Lung microvascular endothelial cell (primary cell): ENCODE data around the gene INSL6. TPM values are rescaled to one million over a fixed set of nuclear protein-coding genes. Genes with fewer than 3 reads are reported as not detected.
"Not testable (repeated sequence)": the region's sequence is repeated elsewhere in the genome, so short reads cannot be mapped to it uniquely, and the experiment has no call there.

Source experiments
- DNase-seq, 2 donors: peaks; one replicate each; pipeline versions ENCODE4 v3.0.0 to v3.0.0-alpha.2; 2010; ENCODE audit warnings: low read depth in 2 of 2
- total RNA-seq: library from RNA; depleted of rRNA; stranded (reverse); fragments of >200 nt; gene quantifications from 2 replicates; pipeline ENCODE4 v1.2.1, GENCODE V29; 2014

INSL6 gene
- total RNA-seq = not detected in 2 replicates

GRCh38 chr9:5185220-5185840, at the start of gene INSL6:
Gene INSL6, minus strand, starts transcription at chr9:5185639. Its CDS starts 37 bp downstream, at chr9:5185602.
- no peak for DNase-seq

GRCh38 chr9:5231212-5231611, 45.8 kb upstream of the INSL6 start, which contains the start of gene INSL4:
Gene INSL4, plus strand, starts transcription at chr9:5231419. Its CDS starts 105 bp downstream, at chr9:5231524.
- DNase-seq = no peak

DNA sequence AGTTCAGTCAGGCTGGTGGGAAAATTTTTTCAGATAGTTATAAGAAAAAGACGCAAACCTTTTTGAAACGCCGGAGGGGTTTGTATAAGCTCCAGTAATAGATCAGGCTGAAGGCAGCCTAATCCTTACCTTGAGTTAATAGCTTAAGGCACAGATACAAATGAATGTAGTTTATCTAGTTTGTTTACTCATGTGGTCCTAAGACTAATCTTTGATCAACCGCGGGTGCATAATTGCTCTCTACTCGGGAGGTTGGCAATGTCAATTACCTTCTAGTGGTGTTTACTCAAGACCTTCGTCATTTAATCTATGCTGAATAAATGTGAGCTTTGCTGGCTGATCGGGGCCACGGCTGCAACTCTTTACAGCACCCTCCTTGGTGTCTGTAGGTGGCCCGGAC, 45.1 kb upstream of the INSL6 start:
- no peak for DNase-seq

- DNase-seq = no peak
Observed at GRCh38 chr9:5205071-5205470, 19.6 kb upstream of the INSL6 start.

DNA sequence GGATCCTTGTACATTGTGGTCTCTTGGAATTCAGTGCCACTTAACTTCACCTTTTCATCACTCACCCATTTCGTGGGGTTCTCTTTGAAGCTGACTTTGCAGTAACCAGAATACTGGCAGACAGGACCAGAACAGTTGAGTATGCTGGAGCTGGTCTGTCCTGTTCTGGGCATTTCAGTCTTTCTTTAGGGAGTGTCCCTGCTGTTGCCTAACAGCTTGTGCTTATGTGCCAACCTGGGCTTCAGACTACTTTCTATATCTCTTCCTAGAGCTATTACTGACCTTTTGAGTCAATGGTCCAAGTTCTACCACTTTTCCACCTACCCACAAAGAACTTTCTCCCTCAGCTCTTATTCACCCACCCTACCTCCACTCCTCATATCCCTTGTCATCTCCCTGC, 10.0 kb upstream of the INSL6 start:
- DNase-seq = no peak

DNA sequence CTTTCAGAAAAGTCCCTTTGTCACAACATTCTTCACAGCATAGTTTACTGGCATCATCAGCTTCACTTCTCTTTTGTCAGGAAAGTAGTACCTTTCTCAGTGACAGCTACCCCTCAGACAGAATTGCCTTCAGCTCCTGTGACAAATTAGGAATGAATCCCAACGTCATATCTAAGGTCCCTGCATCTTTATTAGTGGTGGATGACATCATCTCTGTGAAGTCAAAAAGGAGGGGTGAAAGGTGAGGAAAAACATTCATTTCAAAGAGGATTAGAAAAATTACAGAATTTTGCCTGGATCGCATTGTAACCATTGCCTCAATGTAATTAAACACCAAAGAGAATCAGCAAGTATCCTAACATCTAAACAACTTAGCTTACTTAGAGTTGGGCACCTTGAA, 7.9 kb upstream of the INSL6 start:
- DNase-seq = no peak

DNA sequence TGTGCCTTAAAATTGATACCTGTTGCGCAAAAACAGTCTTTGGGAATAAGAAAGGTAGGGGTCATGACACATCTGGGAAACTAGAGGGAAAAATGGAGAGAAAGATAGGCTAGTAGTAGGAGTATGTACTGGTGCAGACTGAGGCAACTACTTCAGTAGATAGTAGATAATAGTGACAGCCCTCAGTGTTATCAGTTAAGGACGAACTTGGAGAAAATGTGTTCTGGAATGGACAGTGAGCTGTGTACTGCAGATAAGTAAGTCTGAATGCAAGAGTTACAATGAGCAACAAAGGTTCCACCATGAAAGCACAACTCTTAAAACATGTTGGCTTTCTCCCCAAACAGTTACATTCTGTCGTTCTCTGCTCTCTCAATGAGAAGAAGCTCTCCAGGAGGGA, 6.5 kb upstream of the INSL6 start:
- DNase-seq = no peak

- DNase-seq = no peak
Observed at GRCh38 chr9:5188060-5188984, 2.9 kb upstream of the INSL6 start.

GRCh38 chr9:5186416-5187169, 1.2 kb upstream of the INSL6 start:
- peak; percentile 77 to 88 for DNase-seq

- DNase-seq = no peak
Observed at GRCh38 chr9:5184776-5185175, 663 bp downstream of the INSL6 start.

DNA sequence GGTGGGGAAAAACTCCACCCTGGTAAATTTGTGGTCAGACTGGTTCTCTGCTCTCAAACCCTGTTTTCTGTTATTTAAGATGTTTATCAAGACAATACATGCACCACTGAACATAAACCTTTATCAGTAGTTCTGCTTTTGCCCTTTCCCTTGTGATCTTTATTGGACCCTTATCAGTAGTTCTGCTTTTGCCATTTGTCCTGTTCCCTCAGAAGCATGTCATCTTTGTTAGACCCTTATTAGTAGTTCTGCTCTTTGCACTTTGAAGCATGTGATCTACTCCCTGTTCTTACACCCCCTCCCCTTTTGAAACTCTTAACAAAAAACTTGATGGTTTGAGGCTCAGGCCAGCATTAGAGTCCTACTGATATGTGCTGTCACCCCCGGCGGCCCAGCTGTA, 4.8 kb downstream of the INSL6 start:
- DNase-seq = not testable (repeated sequence)

DNA sequence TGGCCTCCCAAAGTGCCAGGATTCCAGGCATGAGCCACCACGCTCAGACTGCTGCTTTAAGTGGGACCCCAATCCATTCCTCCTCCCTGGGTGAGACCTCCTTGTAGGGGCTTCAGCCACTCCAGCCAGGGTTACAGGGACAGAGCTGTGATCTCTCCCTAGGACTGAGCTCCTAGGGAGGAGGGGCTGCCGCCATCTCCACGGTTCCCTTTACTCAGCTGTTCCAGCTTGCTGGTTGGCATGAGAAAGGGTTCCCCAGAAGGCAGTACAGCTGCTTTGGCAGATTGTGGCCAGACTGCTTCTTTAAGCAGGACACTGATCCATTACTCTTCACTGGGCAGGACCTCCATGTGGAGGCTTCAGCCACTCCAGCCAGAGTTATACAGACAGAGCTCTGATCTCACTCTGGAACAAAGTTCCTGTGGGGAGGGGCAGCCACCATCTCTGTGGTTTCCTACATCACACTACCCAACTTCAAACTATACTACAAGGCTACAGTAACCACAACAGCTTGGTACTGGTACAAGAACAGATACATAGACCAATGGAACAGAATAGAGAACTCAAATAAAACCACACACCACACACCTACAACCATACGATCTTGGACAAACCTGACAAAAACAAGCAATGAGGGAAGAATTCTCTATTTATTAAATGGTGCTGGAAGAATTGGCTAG, 7.2 kb downstream of the INSL6 start:
- no peak for DNase-seq

GRCh38 chr9:5146241-5146640, 39.2 kb downstream of the INSL6 start:
- no peak for DNase-seq

DNA sequence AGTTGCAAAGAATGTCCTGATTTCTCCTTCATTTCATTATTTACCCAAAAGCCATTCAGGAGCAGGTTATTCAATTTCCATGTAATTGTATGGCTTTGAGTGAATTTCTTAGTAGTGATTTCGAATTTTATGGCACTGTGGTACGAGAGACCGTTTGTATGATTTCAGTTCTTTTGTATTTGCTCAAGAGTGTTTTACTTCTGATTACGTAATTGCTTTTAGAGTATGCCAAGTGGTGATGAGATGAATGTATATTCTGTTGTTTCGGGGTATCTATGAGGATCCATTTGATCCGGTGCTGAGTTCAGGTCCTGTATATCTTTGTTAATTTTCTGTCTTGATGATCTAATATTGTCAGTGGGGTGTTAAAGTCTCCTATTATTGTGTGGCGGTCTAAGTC, 41.2 kb downstream of the INSL6 start:
- DNase-seq = no peak

DNA sequence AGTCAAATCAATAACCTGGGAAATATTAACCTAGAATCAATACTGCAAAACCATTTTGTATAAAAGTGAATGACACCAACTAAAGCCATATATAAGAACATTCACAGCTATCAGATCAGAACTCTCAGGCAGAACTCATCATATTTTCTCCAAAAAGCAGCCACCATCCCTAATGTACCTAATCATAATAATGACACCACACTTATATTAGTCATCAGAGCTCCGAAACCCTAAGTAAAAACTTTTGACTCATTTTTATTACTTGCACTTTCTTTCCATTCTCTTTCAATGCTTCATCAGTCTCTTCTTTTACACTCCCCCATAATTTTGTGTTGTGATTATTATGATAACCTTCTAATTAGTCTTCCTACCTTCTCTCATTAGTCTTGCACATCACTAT, 45.3 kb downstream of the INSL6 start:
- DNase-seq = no peak

- no peak for DNase-seq
Observed at GRCh38 chr9:5122516-5122915, 62.9 kb downstream of the INSL6 start.

DNA sequence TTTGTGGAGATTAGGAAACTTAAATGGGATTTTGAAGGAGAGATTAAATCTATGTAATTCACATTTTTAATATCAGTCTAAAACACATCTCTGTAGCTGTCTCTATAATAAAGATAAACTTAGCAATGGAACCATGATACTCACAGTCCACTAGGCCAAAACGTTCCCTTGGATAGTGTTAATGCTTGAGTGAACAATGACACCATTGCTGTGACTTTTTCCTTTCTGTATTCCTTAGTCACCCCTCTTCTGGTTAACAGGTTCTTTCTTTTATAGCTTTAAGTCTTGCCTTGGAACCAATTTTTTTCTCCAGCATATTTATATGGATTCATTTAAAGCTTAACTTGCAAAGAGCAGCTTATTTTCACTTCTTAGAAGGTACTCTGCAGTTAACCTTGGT, 63.3 kb downstream of the INSL6 start:
- no peak for DNase-seq

GRCh38 chr9:5113994-5114748, 71.3 kb downstream of the INSL6 start:
- no peak for DNase-seq
